ENCODE measurements around the gene SAT1. TPM values are rescaled to one million over a fixed set of nuclear protein-coding genes. Genes with fewer than 3 reads are reported as not detected.

SAT1 gene
- total and polyA plus RNA-seq, 2 of the 13 experiments (the other 11 are each of a cell fraction or from before 2014, with no cell fraction given), result 216 to 1,243 TPM

DNA sequence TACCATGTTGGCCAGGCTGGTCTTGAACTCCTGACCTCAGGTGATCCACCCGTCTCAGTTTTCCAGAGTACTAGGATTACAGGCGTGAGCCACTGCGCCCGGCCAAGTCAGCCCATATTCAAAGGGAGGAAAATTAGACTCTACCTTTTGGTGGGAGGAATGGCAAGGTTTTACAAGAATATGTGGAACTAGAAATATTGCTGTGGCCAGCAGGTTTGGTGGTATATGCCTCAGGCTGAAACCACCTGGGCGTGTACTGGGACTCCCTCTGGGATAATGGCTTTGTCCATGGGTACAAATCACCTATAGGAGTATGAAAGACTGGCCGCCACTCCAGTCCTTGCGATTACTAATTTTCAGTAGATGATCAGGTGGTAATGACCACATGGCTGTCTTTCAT, 32.4 kb downstream of the SAT1 start (continued):
- no peak for TF ChIP-seq ZNF10 (CRISPR knock-in tag; IDR thresholded peaks at IDR 0.05; ENCODE audit: borderline replicate concordance, low read depth)
- TF ChIP-seq, protein P1, sequence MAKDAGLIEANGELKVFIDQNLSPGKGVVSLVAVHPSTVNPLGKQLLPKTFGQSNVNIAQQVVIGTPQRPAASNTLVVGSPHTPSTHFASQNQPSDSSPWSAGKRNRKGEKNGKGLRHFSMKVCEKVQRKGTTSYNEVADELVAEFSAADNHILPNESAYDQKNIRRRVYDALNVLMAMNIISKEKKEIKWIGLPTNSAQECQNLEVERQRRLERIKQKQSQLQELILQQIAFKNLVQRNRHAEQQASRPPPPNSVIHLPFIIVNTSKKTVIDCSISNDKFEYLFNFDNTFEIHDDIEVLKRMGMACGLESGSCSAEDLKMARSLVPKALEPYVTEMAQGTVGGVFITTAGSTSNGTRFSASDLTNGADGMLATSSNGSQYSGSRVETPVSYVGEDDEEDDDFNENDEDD (CRISPR knock-in tag; IDR thresholded peaks at IDR 0.05; ENCODE audit: borderline replicate concordance), result no peak
- no peak for TF ChIP-seq PCBP1 (IDR thresholded peaks at IDR 0.05; ENCODE audit: borderline replicate concordance, low read depth, low read length)

DNA sequence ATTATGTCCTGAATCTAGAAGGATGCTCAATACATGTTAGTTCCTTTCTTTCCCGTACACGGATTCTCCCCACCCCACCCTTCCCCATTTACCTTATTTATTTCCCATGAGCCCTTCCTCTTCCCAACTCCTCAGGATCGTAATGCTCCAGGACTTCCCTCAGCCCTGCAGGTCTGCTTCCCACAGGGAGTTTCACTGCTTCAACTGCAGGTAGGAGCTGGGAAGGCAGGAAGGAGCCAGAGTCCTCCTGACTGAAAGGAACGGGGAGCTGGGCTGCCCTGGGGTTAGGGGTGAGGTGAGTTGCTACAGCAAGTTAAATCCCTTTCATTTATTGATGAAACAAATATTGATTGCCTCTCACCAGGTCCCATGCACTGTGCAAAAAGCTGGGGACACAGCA, 33.2 kb downstream of the SAT1 start:
- no peak overlapping the region for H2AFZ ChIP-seq (ENCODE audit: low read length)
- WGBS (ENCODE audit: low lambda C conversion rate), result 93% methylated on average over 3 of the region's 4 CpGs

GRCh38 chrX:23817979-23818336, 35.0 kb downstream of the SAT1 start:
- Histone ChIP-seq H3K4me3 (replicated peaks in 1 of 3; ENCODE audit: insufficient read depth in 1 of 3, low read depth in 2 of 3, low read length in 3 of 3) (no peak overlapping the region), H4K20me1 (ENCODE audit: insufficient read depth, low read length) (no peaks in the 10 kb centered on the region), H2AFZ (ENCODE audit: low read length) (no peak overlapping the region), H3K4me2 (ENCODE audit: low read depth, low read length) (no peak overlapping the region), H3K27me3 (ENCODE audit: control insufficient read depth in 1 of 2, insufficient read depth in 2 of 2, low read length in 2 of 2) (no peaks in the 10 kb centered on the region), H3K4me1 (ENCODE audit: insufficient read depth, low read length) (peaks cover 28% of the 10 kb centered on the region), H3K36me3 (replicated peaks in 1 of 2; ENCODE audit: control insufficient read depth in 1 of 2, insufficient read depth in 2 of 2, low read length in 2 of 2) (no peaks in the 10 kb centered on the region), H3K9ac (ENCODE audit: insufficient read depth, low read depth, low read length) (no peak overlapping the region), H3K79me2 (ENCODE audit: insufficient read depth, low read length) (no peaks in the 10 kb centered on the region), H3K9me3 (ENCODE audit: low read length) (no peaks in the 10 kb centered on the region), H3K27ac (ENCODE audit: extremely low read length, insufficient read depth, low read length) (no peak overlapping the region)
- intact Hi-C loops (cut with micrococcal nuclease; ENCODE audit: unreplicated experiment), result no loop called here
- DNase-seq (ENCODE audit: low spot score) (no peak), FAIRE-seq (no peak), ATAC-seq (no peak)
- BruUV-seq (replicated peaks), result no TSS peak
- WGBS (ENCODE audit: low lambda C conversion rate), result 98% methylated on average over 3 of the region's 3 CpGs
- in situ Hi-C loops (cut with HindIII; ENCODE audit: extremely low pct_ligation_motif_present, low pct_unique_long_range_greater_than_20kb), result no loop called here
- POLR2A ChIA-PET, result no interaction called here
- TF ChIP-seq ZNF235 (CRISPR knock-in tag; IDR thresholded peaks at IDR 0.05; ENCODE audit: borderline replicate concordance) (no peak), ZBTB1 (CRISPR knock-in tag; IDR thresholded peaks at IDR 0.05; ENCODE audit: borderline replicate concordance) (no peak), ZNF891 (CRISPR knock-in tag; IDR thresholded peaks at IDR 0.05) (no peak), ARID5B (CRISPR knock-in tag; IDR thresholded peaks at IDR 0.05) (no peak), ZNF720 (CRISPR knock-in tag; IDR thresholded peaks at IDR 0.05) (no peak), ZNF713 (CRISPR knock-in tag; IDR thresholded peaks at IDR 0.05) (no peak)
- CTCF ChIA-PET (ENCODE audit: low intra/inter-chr PET ratio, low total read pairs), result no interaction called here

More for the DNA sequence above, 33.2 kb downstream of the SAT1 start:
- FAIRE-seq (no peak), ATAC-seq (no peak), DNase-seq (ENCODE audit: low spot score) (no peak)
- Histone ChIP-seq H3K79me2 (ENCODE audit: insufficient read depth, low read length) (no peaks in the 10 kb centered on the region), H3K27me3 (ENCODE audit: control insufficient read depth in 1 of 2, insufficient read depth in 2 of 2, low read length in 2 of 2) (no peaks in the 10 kb centered on the region), H3K4me3 (replicated peaks in 1 of 3; ENCODE audit: insufficient read depth in 1 of 3, low read depth in 2 of 3, low read length in 3 of 3) (no peak overlapping the region), H3K4me1 (ENCODE audit: insufficient read depth, low read length) (peaks cover 13% of the 10 kb centered on the region), H3K36me3 (replicated peaks in 1 of 2; ENCODE audit: control insufficient read depth in 1 of 2, insufficient read depth in 2 of 2, low read length in 2 of 2) (no peaks in the 10 kb centered on the region), H4K20me1 (ENCODE audit: insufficient read depth, low read length) (no peaks in the 10 kb centered on the region), H3K9me3 (ENCODE audit: low read length) (no peaks in the 10 kb centered on the region), H3K9ac (ENCODE audit: insufficient read depth, low read depth, low read length) (no peak overlapping the region), H3K4me2 (ENCODE audit: low read depth, low read length) (no peak overlapping the region), H3K27ac (ENCODE audit: extremely low read length, insufficient read depth, low read length) (no peak overlapping the region)
- in situ Hi-C loops (cut with HindIII; ENCODE audit: extremely low pct_ligation_motif_present, low pct_unique_long_range_greater_than_20kb), result no loop called here
- POLR2A ChIA-PET, result no interaction called here
- CTCF ChIA-PET (ENCODE audit: low intra/inter-chr PET ratio, low total read pairs), result no interaction called here
- BruUV-seq (replicated peaks), result no TSS peak
- no peak for TF ChIP-seq ZNF577 (CRISPR knock-in tag; IDR thresholded peaks at IDR 0.05; ENCODE audit: borderline replicate concordance, low read depth)
- intact Hi-C loops (cut with micrococcal nuclease; ENCODE audit: unreplicated experiment), result no loop called here

Measured in HepG2 (cell line).